ENCODE results near the gene B4GALT5. TPM values are rescaled to one million over a fixed set of nuclear protein-coding genes. Genes with fewer than 3 reads are reported as not detected.

B4GALT5 gene
- polyA plus RNA-seq, 3 donors: 2.4 to 18.3 (median 2.7) TPM

DNA sequence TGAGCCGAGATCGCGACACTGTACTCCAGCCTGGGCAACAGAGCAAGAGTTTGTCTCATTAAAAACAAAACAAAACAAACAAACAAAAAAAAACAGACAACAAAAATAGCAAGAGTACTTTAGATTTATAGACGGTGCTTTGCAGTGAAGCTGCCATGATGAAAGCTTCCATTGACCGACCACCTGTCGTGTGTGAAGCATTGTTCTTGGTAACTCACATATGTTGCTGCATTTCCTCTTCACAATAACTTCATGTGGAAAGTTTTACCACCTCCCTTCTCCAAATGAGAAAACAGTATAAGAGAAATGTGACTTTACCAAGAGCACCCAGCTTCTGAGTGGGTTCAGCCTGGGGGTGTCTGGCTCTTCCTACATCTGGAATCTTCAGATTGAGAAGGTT is 89.4 kb downstream of the B4GALT5 start:
- Mint-ChIP-seq H3K9me3 (peaks cover 0 to 15% (median 6%) of the 10 kb centered on the region in 7 donors), H3K36me3 (peaks cover 0 to 3% of the 10 kb centered on the region in 2 donors), H3K4me3 (no peak overlapping the region), H3K27ac (no peak overlapping the region), H3K4me1 (peaks cover 17% of the 10 kb centered on the region), H3K27me3 (ENCODE audit: low read depth in 3 of 3) (peaks cover 0 to 8% (median 3%) of the 10 kb centered on the region in 3 donors)
- H3K4me2 ChIP-seq (replicated peaks; ENCODE audit: extremely low read depth, low read length, poor library complexity, severe bottlenecking): no peak overlapping the region
- peaks cover 0 to 7% of the 10 kb centered on the region in 2 donors for H3K9me3 ChIP-seq (replicated peaks in 1 of 2; ENCODE audit: control insufficient read depth in 1 of 2, insufficient read depth in 1 of 2, low read length in 2 of 2)
- TF ChIP-seq, protein P1, sequence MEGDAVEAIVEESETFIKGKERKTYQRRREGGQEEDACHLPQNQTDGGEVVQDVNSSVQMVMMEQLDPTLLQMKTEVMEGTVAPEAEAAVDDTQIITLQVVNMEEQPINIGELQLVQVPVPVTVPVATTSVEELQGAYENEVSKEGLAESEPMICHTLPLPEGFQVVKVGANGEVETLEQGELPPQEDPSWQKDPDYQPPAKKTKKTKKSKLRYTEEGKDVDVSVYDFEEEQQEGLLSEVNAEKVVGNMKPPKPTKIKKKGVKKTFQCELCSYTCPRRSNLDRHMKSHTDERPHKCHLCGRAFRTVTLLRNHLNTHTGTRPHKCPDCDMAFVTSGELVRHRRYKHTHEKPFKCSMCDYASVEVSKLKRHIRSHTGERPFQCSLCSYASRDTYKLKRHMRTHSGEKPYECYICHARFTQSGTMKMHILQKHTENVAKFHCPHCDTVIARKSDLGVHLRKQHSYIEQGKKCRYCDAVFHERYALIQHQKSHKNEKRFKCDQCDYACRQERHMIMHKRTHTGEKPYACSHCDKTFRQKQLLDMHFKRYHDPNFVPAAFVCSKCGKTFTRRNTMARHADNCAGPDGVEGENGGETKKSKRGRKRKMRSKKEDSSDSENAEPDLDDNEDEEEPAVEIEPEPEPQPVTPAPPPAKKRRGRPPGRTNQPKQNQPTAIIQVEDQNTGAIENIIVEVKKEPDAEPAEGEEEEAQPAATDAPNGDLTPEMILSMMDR (IDR thresholded peaks at IDR 0.05): no peak
- no peaks in the 10 kb centered on the region for H4K20me1 ChIP-seq (ENCODE audit: insufficient read depth, low read length)
- no peaks in the 10 kb centered on the region for H3K4me1 ChIP-seq (ENCODE audit: control insufficient read depth in 1 of 2, insufficient read depth in 2 of 2, low read length in 2 of 2)
- WGBS (ENCODE audit: insufficient coverage): 89% methylated on average over 3 of the region's 6 CpGs
- H3K4me3 ChIP-seq (replicated peaks in 1 of 3; ENCODE audit: low read depth in 2 of 3, low read length in 3 of 3): no peak overlapping the region
- no peaks in the 10 kb centered on the region for H3K79me2 ChIP-seq (ENCODE audit: insufficient read depth, low read length)
- no peaks in the 10 kb centered on the region for H3K27me3 ChIP-seq (ENCODE audit: control insufficient read depth in 2 of 2, insufficient read depth in 2 of 2, low read length in 2 of 2)
- no peak overlapping the region for H3K9ac ChIP-seq (ENCODE audit: insufficient read depth, low read length, poor library complexity, severe bottlenecking)
- no peak overlapping the region for H2AFZ ChIP-seq (ENCODE audit: insufficient read depth, low read depth, low read length, poor library complexity, severe bottlenecking)
- intact Hi-C loops (cut with micrococcal nuclease): no loop called here
- H3K36me3 ChIP-seq (replicated peaks in 1 of 2; ENCODE audit: control insufficient read depth in 1 of 2, insufficient read depth in 2 of 2, low read length in 2 of 2): no peaks in the 10 kb centered on the region
- no peak for DNase-seq
- no peak overlapping the region for H3K27ac ChIP-seq (ENCODE audit: low read depth in 1 of 2, low read length in 2 of 2)

DNA sequence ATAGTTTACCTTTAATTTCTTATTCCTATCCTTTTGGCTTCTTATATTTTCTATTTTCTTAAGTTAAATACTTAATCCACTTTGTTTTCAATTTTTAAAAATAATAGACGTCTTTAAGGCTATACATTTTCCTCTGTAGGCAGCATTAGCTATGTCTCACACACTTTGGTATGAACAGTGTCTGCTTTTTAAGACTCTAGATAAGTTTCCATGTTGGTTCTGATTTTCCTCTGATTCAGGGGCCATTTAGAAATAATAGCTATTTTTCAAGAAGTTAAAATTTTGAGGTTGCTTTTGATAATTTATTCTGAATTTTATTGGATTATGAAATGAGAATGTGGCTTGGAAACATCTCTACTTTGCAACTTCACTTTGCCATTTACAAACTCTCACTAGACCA is 91.4 kb downstream of the B4GALT5 start:
- TF ChIP-seq, protein P1 (IDR thresholded peaks at IDR 0.05): no peak
- Histone ChIP-seq H4K20me1 (ENCODE audit: insufficient read depth, low read length) (no peaks in the 10 kb centered on the region), H3K9ac (ENCODE audit: insufficient read depth, low read length, poor library complexity, severe bottlenecking) (no peak overlapping the region), H3K27me3 (ENCODE audit: control insufficient read depth in 2 of 2, insufficient read depth in 2 of 2, low read length in 2 of 2) (no peaks in the 10 kb centered on the region), H3K4me1 (ENCODE audit: control insufficient read depth in 1 of 2, insufficient read depth in 2 of 2, low read length in 2 of 2) (no peaks in the 10 kb centered on the region), H3K79me2 (ENCODE audit: insufficient read depth, low read length) (no peaks in the 10 kb centered on the region), H3K4me3 (replicated peaks in 1 of 3; ENCODE audit: low read depth in 2 of 3, low read length in 3 of 3) (no peak overlapping the region), H3K36me3 (replicated peaks in 1 of 2; ENCODE audit: control insufficient read depth in 1 of 2, insufficient read depth in 2 of 2, low read length in 2 of 2) (no peaks in the 10 kb centered on the region), H3K27ac (ENCODE audit: low read depth in 1 of 2, low read length in 2 of 2) (no peak overlapping the region), H2AFZ (ENCODE audit: insufficient read depth, low read depth, low read length, poor library complexity, severe bottlenecking) (no peak overlapping the region), H3K9me3 (replicated peaks in 1 of 2; ENCODE audit: control insufficient read depth in 1 of 2, insufficient read depth in 1 of 2, low read length in 2 of 2) (no peaks in the 10 kb centered on the region), H3K4me2 (replicated peaks; ENCODE audit: extremely low read depth, low read length, poor library complexity, severe bottlenecking) (no peak overlapping the region)
- Mint-ChIP-seq H3K27me3 (ENCODE audit: low read depth in 3 of 3) (peaks cover 0 to 8% (median 3%) of the 10 kb centered on the region in 3 donors), H3K4me1 (peaks cover 17% of the 10 kb centered on the region), H3K9me3 (peaks cover 0 to 6% (median 3%) of the 10 kb centered on the region in 7 donors), H3K27ac (no peak overlapping the region), H3K4me3 (no peak overlapping the region), H3K36me3 (no peaks in the 10 kb centered on the region)
- no CpG with 5 or more reads among the region's 1 CpG for WGBS (ENCODE audit: insufficient coverage)
- intact Hi-C loops (cut with micrococcal nuclease): no loop called here
- no peak for DNase-seq

All from CD14-positive monocyte (primary cell).